Right ventricle myocardium superior (tissue), 1 donor: Measurements from ENCODE around the gene HOOK2. TPM values are rescaled to one million over a fixed set of nuclear protein-coding genes. Genes with fewer than 3 reads are reported as not detected.
A peak's percentile ranks its signal among the peaks of the same experiment; 100 is the strongest.
"Not testable (repeated sequence)": the region's sequence is repeated elsewhere in the genome, so short reads cannot be mapped to it uniquely, and the experiment has no call there.

Experiments used
- ATAC-seq: fragments of 200-7000 bp; cut with Tn5 transposase; one replicate; pipeline ENCODE4 v1.9.1; 2020; ENCODE audit warnings: mild to moderate bottlenecking; ENCODE audit not compliant: poor library complexity
- DNase-seq: peaks from one replicate; pipeline ENCODE4 v3.0.0-alpha.2; 2020
- intact Hi-C: fragments of 100-400 bp; cut with DNase I; formaldehyde crosslinking; loops from one replicate; pipeline ENCODE4 v1.11.2; 2022
- total RNA-seq: library from RNA; stranded (reverse); fragmentation: NEBNext Ultra II Directional; extraction: Animal tissue kit (Norgen Biotek cat#: 25700); gene quantifications from one replicate; pipeline ENCODE4 v1.2.1, GENCODE V29; 2021
- donor health status: DM: no; HTN: yes; CAD: no; lungs with severe emphysema.

The HOOK2 gene
- total RNA-seq, 1 donor from 2014 or later, result 43.6 TPM

- DNase-seq (peak; percentile 91), ATAC-seq (peak; percentile 90)
- intact Hi-C loops, result no loop called here
Observed at GRCh38 chr19:12736995-12737834, 38.1 kb downstream of the HOOK2 start, which contains the start of gene GET3. Gene GET3, plus strand, starts transcription at chr19:12737497. Its CDS starts 9 bp downstream, at chr19:12737506.

GRCh38 chr19:12733369-12734214 lies 41.8 kb downstream of the HOOK2 start:
- intact Hi-C loops, result no loop called here
- ATAC-seq, result no peak

GRCh38 chr19:12731337-12731736 lies 44.0 kb downstream of the HOOK2 start:
- ATAC-seq (no peak), DNase-seq (no peak)
- intact Hi-C loops, result no loop called here

More at GRCh38 chr19:12733369-12734214, 41.8 kb downstream of the HOOK2 start:
- no peak for DNase-seq

- ATAC-seq, result no peak
- no peak for DNase-seq
- intact Hi-C loops, result no loop called here
Observed at GRCh38 chr19:12730064-12730463, 45.3 kb downstream of the HOOK2 start.

GRCh38 chr19:12727745-12728433 lies 47.5 kb downstream of the HOOK2 start:
- intact Hi-C loops, result no loop called here
- DNase-seq (no peak), ATAC-seq (no peak)

- DNase-seq, result no peak
- intact Hi-C loops, result no loop called here
- ATAC-seq, result no peak
Observed at GRCh38 chr19:12726988-12727316, 48.4 kb downstream of the HOOK2 start.

GRCh38 chr19:12725612-12726011 lies 49.7 kb downstream of the HOOK2 start:
- ATAC-seq, intact Hi-C loops: not testable (repeated sequence)

GRCh38 chr19:12723641-12724426 lies 51.5 kb downstream of the HOOK2 start, which contains the start of gene TNPO2:
Gene TNPO2, minus strand, starts transcription at chr19:12723932. Its CDS starts 2,955 bp downstream, at chr19:12720977.
- intact Hi-C loops, result no loop called here
- ATAC-seq (peak; percentile 59), DNase-seq (peak; percentile 72)

More at GRCh38 chr19:12725612-12726011, 49.7 kb downstream of the HOOK2 start:
- not testable (repeated sequence) for DNase-seq

- ATAC-seq, result no peak
- no peak for DNase-seq
- intact Hi-C loops, result no loop called here
Observed at GRCh38 chr19:12723381-12723640, 52.0 kb downstream of the HOOK2 start.

GRCh38 chr19:12722566-12723380 lies 52.6 kb downstream of the HOOK2 start:
- DNase-seq, result peak; percentile 98
- intact Hi-C loops, result no loop called here
- ATAC-seq, result peak; percentile 95

- peak; percentile 56 for ATAC-seq
- intact Hi-C loops, result no loop called here
- DNase-seq, result peak; percentile 81
Observed at GRCh38 chr19:12721656-12722565, 53.4 kb downstream of the HOOK2 start.

- intact Hi-C loops, result no loop called here
- peak; percentile 53 for DNase-seq
- ATAC-seq, result peak; percentile 23
Observed at GRCh38 chr19:12720851-12721655, 54.3 kb downstream of the HOOK2 start.

- DNase-seq (no peak), ATAC-seq (no peak)
- intact Hi-C loops, result no loop called here
Observed at GRCh38 chr19:12720296-12720695, 55.1 kb downstream of the HOOK2 start.

- ATAC-seq (no peak), DNase-seq (no peak)
- intact Hi-C loops, result no loop called here
Observed at GRCh38 chr19:12715929-12716328, 59.4 kb downstream of the HOOK2 start.

GRCh38 chr19:12715102-12715501 lies 60.2 kb downstream of the HOOK2 start:
- ATAC-seq (no peak), DNase-seq (no peak)
- intact Hi-C loops, result no loop called here

- ATAC-seq, result not testable (repeated sequence)
- intact Hi-C loops, result loop anchor here (5.0 kb wide), 1 partner anchor 44 kb away; no protein-coding TSS in a partner anchor
Observed at GRCh38 chr19:12713304-12713703, 62.0 kb downstream of the HOOK2 start.

More at GRCh38 chr19:12713304-12713703, 62.0 kb downstream of the HOOK2 start:
- not testable (repeated sequence) for DNase-seq
